Activated CD4-positive, alpha-beta T cell treated with anti-CD3 and anti-CD28 coated beads, Interleukin-2, amount 10 ng/mL, durations not matched to agents 24 days and 14 days (primary cell): ENCODE data around the gene ZNF132. TPM values are rescaled to one million over a fixed set of nuclear protein-coding genes. Genes with fewer than 3 reads are reported as not detected.
"Not testable (repeated sequence)": the region's sequence is repeated elsewhere in the genome, so short reads cannot be mapped to it uniquely, and the experiment has no call there.

Source experiments
- DNase-seq: peaks from one replicate; pipeline ENCODE4 v3.0.0; 2022
- H3K27ac Mint-ChIP-seq: one replicate; pipeline ENCODE4 v1.8.0; 2022; ENCODE audit warnings: mild to moderate bottlenecking, mixed read lengths
- H3K27me3 Mint-ChIP-seq: one replicate; pipeline ENCODE4 v1.8.0; 2022; ENCODE audit warnings: mixed read lengths
- H3K36me3 Mint-ChIP-seq: one replicate; pipeline ENCODE4 v1.8.0; 2022; ENCODE audit warnings: low read depth, mild to moderate bottlenecking, mixed read lengths
- H3K4me1 Mint-ChIP-seq: one replicate; pipeline ENCODE4 v1.8.0; 2021; ENCODE audit warnings: mixed read lengths
- H3K4me3 Mint-ChIP-seq: one replicate; pipeline ENCODE4 v1.8.0; 2022; ENCODE audit warnings: mild to moderate bottlenecking, moderate library complexity, mixed read lengths
- H3K9me3 Mint-ChIP-seq: one replicate; pipeline ENCODE4 v1.8.0; 2021; ENCODE audit warnings: mixed read lengths
- intact Hi-C: fragments of 100-400 bp; cut with micrococcal nuclease; formaldehyde crosslinking; loops from one replicate; pipeline ENCODE4 v1.15.1; 2023
- total RNA-seq: library from RNA; stranded (reverse); gene quantifications from 2 replicates; pipeline ENCODE4 v1.2.3, GENCODE V29; 2022

The ZNF132 gene
- total RNA-seq, 1 donor from 2014 or later, result 3.6 TPM

GRCh38 chr19:58474997-58475713, 35.2 kb upstream of the ZNF132 start:
- peak overlapping the region; percentile 97 for H3K27ac Mint-ChIP-seq
- intact Hi-C loops, result loop anchor here (1.0 to 2.0 kb wide), 2 partner anchors 8 to 94 kb away; partner anchors contain the start of genes ZNF324 and ZNF837

GRCh38 chr19:58474291-58474996, 34.5 kb upstream of the ZNF132 start:
- intact Hi-C loops, result loop anchor here (2.0 kb wide), 1 partner anchor 94 kb away; the partner anchor contains the start of gene ZNF837
- peak overlapping the region; percentile 15 for H3K4me3 Mint-ChIP-seq

More at GRCh38 chr19:58474997-58475713, 35.2 kb upstream of the ZNF132 start:
- H3K4me1 Mint-ChIP-seq, result peaks cover 19% of the 10 kb centered on the region
- DNase-seq, result peak; percentile 56
- H3K9me3 Mint-ChIP-seq, result no peaks in the 10 kb centered on the region
- peak overlapping the region; percentile 93 for H3K4me3 Mint-ChIP-seq
- peaks cover 27% of the 10 kb centered on the region for H3K36me3 Mint-ChIP-seq
- H3K27me3 Mint-ChIP-seq, result no peaks in the 10 kb centered on the region

GRCh38 chr19:58473775-58474174, 33.8 kb upstream of the ZNF132 start:
- intact Hi-C loops, result loop anchor here (2.0 kb wide), 1 partner anchor 93 kb away; the partner anchor contains the start of gene ZNF837
- Mint-ChIP-seq H3K36me3 (peaks cover 26% of the 10 kb centered on the region), H3K4me3 (peak overlapping the region; percentile 15), H3K27me3 (no peaks in the 10 kb centered on the region), H3K4me1 (peaks cover 19% of the 10 kb centered on the region), H3K9me3 (no peaks in the 10 kb centered on the region), H3K27ac (no peak overlapping the region)
- DNase-seq, result no peak

More at GRCh38 chr19:58474291-58474996, 34.5 kb upstream of the ZNF132 start:
- Mint-ChIP-seq H3K27ac (peak overlapping the region; percentile 6), H3K4me1 (peaks cover 19% of the 10 kb centered on the region), H3K36me3 (peaks cover 30% of the 10 kb centered on the region), H3K9me3 (no peaks in the 10 kb centered on the region), H3K27me3 (no peaks in the 10 kb centered on the region)
- DNase-seq, result no peak

GRCh38 chr19:58471736-58472135, 31.8 kb upstream of the ZNF132 start:
- Mint-ChIP-seq H3K27ac (no peak overlapping the region), H3K27me3 (no peaks in the 10 kb centered on the region), H3K4me1 (peaks cover 26% of the 10 kb centered on the region), H3K9me3 (no peaks in the 10 kb centered on the region), H3K36me3 (peaks cover 27% of the 10 kb centered on the region), H3K4me3 (no peak overlapping the region)
- intact Hi-C loops, result no loop called here
- no peak for DNase-seq

- H3K27ac Mint-ChIP-seq, H3K9me3 Mint-ChIP-seq, intact Hi-C loops, DNase-seq, H3K27me3 Mint-ChIP-seq, H3K4me3 Mint-ChIP-seq: not testable (repeated sequence)
- Mint-ChIP-seq H3K4me1 (peaks cover 28% of the 10 kb centered on the region), H3K36me3 (peaks cover 27% of the 10 kb centered on the region)
Observed at GRCh38 chr19:58470837-58471543, 31.0 kb upstream of the ZNF132 start.

- intact Hi-C loops, result no loop called here
- H3K27ac Mint-ChIP-seq, result no peak overlapping the region
Observed at GRCh38 chr19:58469241-58470013, 29.5 kb upstream of the ZNF132 start.

GRCh38 chr19:58468216-58468839, 28.4 kb upstream of the ZNF132 start:
- intact Hi-C loops, result no loop called here
- DNase-seq, result no peak
- Mint-ChIP-seq H3K4me3 (peak overlapping the region; percentile 89), H3K27me3 (peaks cover 2% of the 10 kb centered on the region), H3K4me1 (peaks cover 15% of the 10 kb centered on the region), H3K27ac (peak overlapping the region; percentile 50), H3K9me3 (no peaks in the 10 kb centered on the region), H3K36me3 (peaks cover 25% of the 10 kb centered on the region)

More at GRCh38 chr19:58469241-58470013, 29.5 kb upstream of the ZNF132 start:
- Mint-ChIP-seq H3K9me3 (no peaks in the 10 kb centered on the region), H3K4me1 (peaks cover 19% of the 10 kb centered on the region), H3K4me3 (peak overlapping the region; percentile 89), H3K27me3 (peaks cover 2% of the 10 kb centered on the region), H3K36me3 (peaks cover 26% of the 10 kb centered on the region)
- no peak for DNase-seq

GRCh38 chr19:58466760-58467589, 27.0 kb upstream of the ZNF132 start, which contains the start of gene ZNF324:
Gene ZNF324 (plus strand): TSS chr19:58467080. CDS start chr19:58469186, 2,106 bp downstream.
- Mint-ChIP-seq H3K9me3 (no peaks in the 10 kb centered on the region), H3K4me3 (peak within 1 kb of the TSS; percentile 89), H3K4me1 (peaks cover 15% of the 10 kb centered on the region), H3K36me3 (peaks cover 13% of the 10 kb centered on the region), H3K27ac (peak within 1 kb of the TSS; percentile 84), H3K27me3 (peaks cover 2% of the 10 kb centered on the region)
- intact Hi-C loops, result loop anchor here (1.0 to 2.0 kb wide), 6 partner anchors 8 to 188 kb away; partner anchors contain the start of genes MZF1, ZNF324B, ZNF8 and ZNF837
- peak; percentile 100 for DNase-seq

- Mint-ChIP-seq H3K27me3 (peaks cover 2% of the 10 kb centered on the region), H3K36me3 (peaks cover 9% of the 10 kb centered on the region), H3K4me1 (peaks cover 15% of the 10 kb centered on the region), H3K27ac (peak overlapping the region; percentile 84), H3K4me3 (peak overlapping the region; percentile 89), H3K9me3 (no peaks in the 10 kb centered on the region)
- intact Hi-C loops, result loop anchor here (2.0 kb wide), 3 partner anchors 85 to 187 kb away; partner anchors contain the start of genes ZNF8, ZNF837 and ZSCAN22
- no peak for DNase-seq
Observed at GRCh38 chr19:58466089-58466759, 26.3 kb upstream of the ZNF132 start.

GRCh38 chr19:58460039-58460438, 20.1 kb upstream of the ZNF132 start:
- Mint-ChIP-seq H3K36me3 (peaks cover 21% of the 10 kb centered on the region), H3K4me3 (no peak overlapping the region), H3K4me1 (no peaks in the 10 kb centered on the region), H3K27me3 (no peaks in the 10 kb centered on the region), H3K9me3 (no peaks in the 10 kb centered on the region), H3K27ac (no peak overlapping the region)
- no peak for DNase-seq
- intact Hi-C loops, result no loop called here

- DNase-seq, result no peak
- Mint-ChIP-seq H3K4me3 (no peak overlapping the region), H3K27me3 (peaks cover 2% of the 10 kb centered on the region), H3K27ac (no peak overlapping the region), H3K4me1 (peaks cover 14% of the 10 kb centered on the region), H3K9me3 (no peaks in the 10 kb centered on the region), H3K36me3 (peaks cover 33% of the 10 kb centered on the region)
- intact Hi-C loops, result no loop called here
Observed at GRCh38 chr19:58456111-58456510, 16.2 kb upstream of the ZNF132 start.
